SK-N-SH (cell line): Measurements from ENCODE around the gene C14orf132.

Source experiments
- CTCF ChIP-seq: fragments of 200-600 bp; sonication (generic); IDR thresholded peaks from 2 replicates; pipeline ENCODE4 v1.6.1; 2017; ENCODE audit warnings: antibody characterized with exemption, mild to moderate bottlenecking, moderate library complexity
- EP300 ChIP-seq, 2 experiments: IDR thresholded peaks; 2 replicates each; pipeline versions ENCODE4 v1.4.0 to v1.6.1; 2012; ENCODE audit warnings: borderline replicate concordance in 1 of 2, low read depth in 1 of 2, low read length in 1 of 2
- PBX3 ChIP-seq: IDR thresholded peaks from 2 replicates; pipeline ENCODE4; 2012
- POLR2AphosphoS5 ChIP-seq: IDR thresholded peaks from 2 replicates; pipeline ENCODE4 v1.6.1; 2012; ENCODE audit warnings: low read depth, low read length
- RAD21 ChIP-seq: IDR thresholded peaks from 2 replicates; pipeline ENCODE4 v1.6.1; 2012; ENCODE audit warnings: mild to moderate bottlenecking, low read length
- REST ChIP-seq: IDR thresholded peaks from 2 replicates; pipeline ENCODE4 v1.6.1; 2012; ENCODE audit warnings: mild to moderate bottlenecking, low read depth, low read length, moderate library complexity
- ZBTB33 ChIP-seq: IDR thresholded peaks from 2 replicates; pipeline ENCODE4 v1.4.0; 2012; ENCODE audit warnings: low read depth, borderline replicate concordance

- no peak for TF ChIP-seq ZBTB33
- TF ChIP-seq CTCF = no peak
- TF ChIP-seq POLR2AphosphoS5 = no peak
- TF ChIP-seq PBX3 = no peak
- TF ChIP-seq RAD21 = no peak
- TF ChIP-seq REST = no peak
- TF ChIP-seq EP300 (IDR thresholded peaks at IDR 0.05; ENCODE audit: borderline replicate concordance in 1 of 2, low read depth in 1 of 2, low read length in 1 of 2) = no peak
Observed at GRCh38 chr14:96097752-96098151, 58.6 kb downstream of the C14orf132 start.
